ENCODE measurements around the gene ARSG. TPM values are rescaled to one million over a fixed set of nuclear protein-coding genes. Genes with fewer than 3 reads are reported as not detected.
"Not testable (repeated sequence)": the region's sequence is repeated elsewhere in the genome, so short reads cannot be mapped to it uniquely, and the experiment has no call there.

The ARSG gene
- polyA plus RNA-seq, 3 donors: 15.5 to 19.3 (median 19.2) TPM

GRCh38 chr17:68255151-68255550 is 36.1 kb upstream of the ARSG start:
- H4K20me1 ChIP-seq (ENCODE audit: insufficient read depth, low read length): no peaks in the 10 kb centered on the region
- intact Hi-C loops (cut with micrococcal nuclease): no loop called here
- TF ChIP-seq CTCF (IDR thresholded peaks at IDR 0.05): no peak
- peak overlapping the region in 1 of 2 donors; percentile 75 for H3K27ac ChIP-seq (ENCODE audit: low read depth in 1 of 2, low read length in 2 of 2)
- H3K4me3 Mint-ChIP-seq: peak overlapping the region in 1 of 2 donors; percentile 2
- peaks cover 67% of the 10 kb centered on the region for H3K4me1 Mint-ChIP-seq
- H2AFZ ChIP-seq (ENCODE audit: insufficient read depth, low read depth, low read length, poor library complexity, severe bottlenecking): no peak overlapping the region
- peaks cover 47 to 68% of the 10 kb centered on the region in 2 donors for H3K36me3 Mint-ChIP-seq
- H3K4me1 ChIP-seq (ENCODE audit: control insufficient read depth in 1 of 2, insufficient read depth in 2 of 2, low read length in 2 of 2): peaks cover 35 to 41% of the 10 kb centered on the region in 2 donors
- H3K27me3 ChIP-seq (ENCODE audit: control insufficient read depth in 2 of 2, insufficient read depth in 2 of 2, low read length in 2 of 2): peaks cover 0 to 6% of the 10 kb centered on the region in 2 donors
- H3K27ac Mint-ChIP-seq: peak overlapping the region in 6 of 7 donors; percentile 20 to 91 (median 78)
- peaks cover 0 to 5% (median 0%) of the 10 kb centered on the region in 7 donors for H3K9me3 Mint-ChIP-seq
- no peak for DNase-seq
- H3K4me3 ChIP-seq (replicated peaks in 1 of 3; ENCODE audit: low read depth in 2 of 3, low read length in 3 of 3): no peak overlapping the region
- no peaks in the 10 kb centered on the region for H3K9me3 ChIP-seq (replicated peaks in 1 of 2; ENCODE audit: control insufficient read depth in 1 of 2, insufficient read depth in 1 of 2, low read length in 2 of 2)
- H3K36me3 ChIP-seq (replicated peaks in 1 of 2; ENCODE audit: control insufficient read depth in 1 of 2, insufficient read depth in 2 of 2, low read length in 2 of 2): peaks cover 2 to 8% of the 10 kb centered on the region in 2 donors
- H3K9ac ChIP-seq (ENCODE audit: insufficient read depth, low read length, poor library complexity, severe bottlenecking): no peak overlapping the region
- peaks cover 8 to 9% (median 8%) of the 10 kb centered on the region in 3 donors for H3K27me3 Mint-ChIP-seq (ENCODE audit: low read depth in 3 of 3)
- WGBS (ENCODE audit: insufficient coverage): 57% methylated on average over 4 of the region's 4 CpGs
- no peaks in the 10 kb centered on the region for H3K79me2 ChIP-seq (ENCODE audit: insufficient read depth, low read length)
- peak overlapping the region; percentile 39 for H3K4me2 ChIP-seq (replicated peaks; ENCODE audit: extremely low read depth, low read length, poor library complexity, severe bottlenecking)

- Histone ChIP-seq H3K79me2 (ENCODE audit: insufficient read depth, low read length) (no peaks in the 10 kb centered on the region), H4K20me1 (ENCODE audit: insufficient read depth, low read length) (no peaks in the 10 kb centered on the region), H3K27me3 (ENCODE audit: control insufficient read depth in 2 of 2, insufficient read depth in 2 of 2, low read length in 2 of 2) (peaks cover 0 to 6% of the 10 kb centered on the region in 2 donors), H3K4me3 (replicated peaks in 1 of 3; ENCODE audit: low read depth in 2 of 3, low read length in 3 of 3) (no peak overlapping the region), H2AFZ (ENCODE audit: insufficient read depth, low read depth, low read length, poor library complexity, severe bottlenecking) (no peak overlapping the region), H3K36me3 (replicated peaks in 1 of 2; ENCODE audit: control insufficient read depth in 1 of 2, insufficient read depth in 2 of 2, low read length in 2 of 2) (peaks cover 2 to 7% of the 10 kb centered on the region in 2 donors), H3K9ac (ENCODE audit: insufficient read depth, low read length, poor library complexity, severe bottlenecking) (no peak overlapping the region), H3K27ac (ENCODE audit: low read depth in 1 of 2, low read length in 2 of 2) (peak overlapping the region; percentile 20 to 75), H3K9me3 (replicated peaks in 1 of 2; ENCODE audit: control insufficient read depth in 1 of 2, insufficient read depth in 1 of 2, low read length in 2 of 2) (no peaks in the 10 kb centered on the region), H3K4me2 (replicated peaks; ENCODE audit: extremely low read depth, low read length, poor library complexity, severe bottlenecking) (peak overlapping the region; percentile 39), H3K4me1 (ENCODE audit: control insufficient read depth in 1 of 2, insufficient read depth in 2 of 2, low read length in 2 of 2) (peaks cover 34 to 38% of the 10 kb centered on the region in 2 donors)
- DNase-seq: peak in 2 of 3 donors; percentile 44 to 68
- H3K27me3 Mint-ChIP-seq (ENCODE audit: low read depth in 3 of 3): peaks cover 8 to 12% (median 12%) of the 10 kb centered on the region in 3 donors
- H3K36me3 Mint-ChIP-seq: peaks cover 43 to 71% of the 10 kb centered on the region in 2 donors
- intact Hi-C loops (cut with micrococcal nuclease): no loop called here
- WGBS (ENCODE audit: insufficient coverage): no CpG with 5 or more reads among the region's 5 CpGs
- H3K4me3 Mint-ChIP-seq: no peak overlapping the region
- no peak for TF ChIP-seq CTCF (IDR thresholded peaks at IDR 0.05)
- peaks cover 64% of the 10 kb centered on the region for H3K4me1 Mint-ChIP-seq
- H3K9me3 Mint-ChIP-seq: peaks cover 0 to 5% (median 0%) of the 10 kb centered on the region in 7 donors
- H3K27ac Mint-ChIP-seq: peak overlapping the region; percentile 20 to 91 (median 77)
These were observed 35.4 kb upstream of the ARSG start for GRCh38 chr17:68255731-68256538.

GRCh38 chr17:68256701-68257100 is 34.6 kb upstream of the ARSG start:
- DNase-seq; H3K9me3 ChIP-seq (replicated peaks in 1 of 2; ENCODE audit: control insufficient read depth in 1 of 2, insufficient read depth in 1 of 2, low read length in 2 of 2); H4K20me1 ChIP-seq (ENCODE audit: insufficient read depth, low read length); H3K36me3 ChIP-seq (replicated peaks in 1 of 2; ENCODE audit: control insufficient read depth in 1 of 2, insufficient read depth in 2 of 2, low read length in 2 of 2); H3K4me3 Mint-ChIP-seq; H3K9me3 Mint-ChIP-seq; H3K27me3 ChIP-seq (ENCODE audit: control insufficient read depth in 2 of 2, insufficient read depth in 2 of 2, low read length in 2 of 2); H3K79me2 ChIP-seq (ENCODE audit: insufficient read depth, low read length); H3K4me3 ChIP-seq (replicated peaks in 1 of 3; ENCODE audit: low read depth in 2 of 3, low read length in 3 of 3); H2AFZ ChIP-seq (ENCODE audit: insufficient read depth, low read depth, low read length, poor library complexity, severe bottlenecking); H3K4me2 ChIP-seq (replicated peaks; ENCODE audit: extremely low read depth, low read length, poor library complexity, severe bottlenecking); H3K9ac ChIP-seq (ENCODE audit: insufficient read depth, low read length, poor library complexity, severe bottlenecking); H3K27ac ChIP-seq (ENCODE audit: low read depth in 1 of 2, low read length in 2 of 2); intact Hi-C loops (cut with micrococcal nuclease): not testable (repeated sequence)
- Mint-ChIP-seq H3K27me3 (ENCODE audit: low read depth in 3 of 3) (peaks cover 8 to 12% (median 12%) of the 10 kb centered on the region in 3 donors), H3K4me1 (peaks cover 64% of the 10 kb centered on the region), H3K36me3 (peaks cover 47 to 68% of the 10 kb centered on the region in 2 donors), H3K27ac (peak overlapping the region in 2 of 7 donors; percentile 30 to 91)
- 82% methylated on average over 4 of the region's 5 CpGs for WGBS (ENCODE audit: insufficient coverage)
- H3K4me1 ChIP-seq (ENCODE audit: control insufficient read depth in 1 of 2, insufficient read depth in 2 of 2, low read length in 2 of 2): peaks cover 34 to 38% of the 10 kb centered on the region in 2 donors
